Mesenchymal stem cell (in vitro differentiated cells and primary cell): ENCODE data around the gene CBLN1.

ENCODE experiments used
- DNase-seq: peaks from one replicate; pipeline ENCODE4 v3.0.0-alpha.2; 2013
- H2AFZ ChIP-seq: one replicate; pipeline ENCODE4 v1.6.1; 2013; ENCODE audit warnings: low read depth, mild to moderate bottlenecking, control low read depth, inconsistent platforms, low read length, moderate library complexity
- H2AK5ac ChIP-seq: 2 replicates; pipeline ENCODE4 v1.6.1; 2013; ENCODE audit warnings: low read length, moderate library complexity, mild to moderate bottlenecking, inconsistent platforms; ENCODE audit not compliant: severe bottlenecking
- H2BK120ac ChIP-seq: one replicate; pipeline ENCODE4 v1.6.1; 2013; ENCODE audit warnings: low read depth, mild to moderate bottlenecking, inconsistent platforms, low read length, moderate library complexity
- H2BK12ac ChIP-seq, 2 experiments: one replicate each; pipeline ENCODE4 v1.6.1; 2013; ENCODE audit warnings: inconsistent platforms in 2 of 2, low read length in 2 of 2, mild to moderate bottlenecking in 2 of 2, moderate library complexity in 2 of 2, control low read depth in 1 of 2
- H2BK15ac ChIP-seq: one replicate; pipeline ENCODE4 v1.6.1; 2013; ENCODE audit warnings: mild to moderate bottlenecking, low read depth, inconsistent platforms; ENCODE audit not compliant: poor library complexity, severe bottlenecking
- H2BK5ac ChIP-seq: 2 replicates; pipeline ENCODE4 v1.6.1; 2013; ENCODE audit warnings: low read depth, mild to moderate bottlenecking, low read length, control low read depth, inconsistent platforms; ENCODE audit not compliant: poor library complexity, severe bottlenecking
- H3K14ac ChIP-seq, 2 experiments: one replicate each; pipeline ENCODE4 v1.6.1; 2013; ENCODE audit warnings: inconsistent platforms in 2 of 2, low read length in 2 of 2, control low read depth in 1 of 2, mild to moderate bottlenecking in 1 of 2, moderate library complexity in 1 of 2
- H3K18ac ChIP-seq, 2 experiments: one replicate each; pipeline ENCODE4 v1.6.1; 2013; ENCODE audit warnings: inconsistent platforms in 2 of 2, low read length in 2 of 2, control low read depth in 1 of 2, low read depth in 1 of 2, mild to moderate bottlenecking in 1 of 2
- H3K23ac ChIP-seq, 2 experiments: one replicate each; pipeline ENCODE4 v1.6.1; 2013; ENCODE audit warnings: inconsistent platforms in 2 of 2, low read length in 2 of 2, mild to moderate bottlenecking in 2 of 2, moderate library complexity in 2 of 2, control low read depth in 1 of 2
- H3K27ac ChIP-seq: 2 replicates; pipeline ENCODE4 v1.5.1; 2013; ENCODE audit warnings: mild to moderate bottlenecking, moderate library complexity, low read length, control low read depth, inconsistent platforms; ENCODE audit not compliant: poor library complexity, severe bottlenecking
- H3K27me3 ChIP-seq, 2 experiments: 2 replicates each; pipeline versions ENCODE4 v1.6.1 to v1.7.0; 2013; ENCODE audit warnings: low read length in 2 of 2, mild to moderate bottlenecking in 2 of 2, moderate library complexity in 2 of 2, control low read depth in 1 of 2, inconsistent platforms in 1 of 2; ENCODE audit not compliant: control insufficient read depth in 1 of 2, insufficient read depth in 1 of 2
- H3K36me3 ChIP-seq, 2 experiments: 2 replicates each; pipeline versions ENCODE4 v1.6.1 to v1.7.0; 2013; ENCODE audit warnings: low read length in 2 of 2, control low read depth in 1 of 2, inconsistent platforms in 1 of 2, low read depth in 1 of 2, mild to moderate bottlenecking in 1 of 2; ENCODE audit not compliant: insufficient read depth in 2 of 2, control insufficient read depth in 1 of 2
- H3K4ac ChIP-seq, 2 experiments: one replicate each; pipeline ENCODE4 v1.6.1; 2013; ENCODE audit warnings: inconsistent platforms in 2 of 2, low read length in 2 of 2, mild to moderate bottlenecking in 2 of 2, moderate library complexity in 2 of 2, control low read depth in 1 of 2, low read depth in 1 of 2
- H3K4me1 ChIP-seq: 2 replicates; pipeline ENCODE4 v1.6.1; 2013; ENCODE audit warnings: low read depth, low read length, control low read depth; ENCODE audit not compliant: control insufficient read depth, insufficient read depth
- H3K4me2 ChIP-seq: 2 replicates; pipeline ENCODE4 v1.6.1; 2013; ENCODE audit warnings: low read length, mild to moderate bottlenecking, inconsistent platforms; ENCODE audit not compliant: poor library complexity, severe bottlenecking
- H3K4me3 ChIP-seq, 2 experiments: 2 replicates each; pipeline versions ENCODE4 v1.5.1 to v1.7.0; 2013; ENCODE audit warnings: low read length in 2 of 2, mild to moderate bottlenecking in 2 of 2, control low read depth in 1 of 2, low read depth in 1 of 2; ENCODE audit not compliant: insufficient read depth in 1 of 2
- H3K79me1 ChIP-seq: replicated peaks from 2 replicates; pipeline ENCODE4 v1.6.1; 2013; ENCODE audit warnings: mild to moderate bottlenecking, control low read depth, low read length, inconsistent platforms; ENCODE audit not compliant: poor library complexity, severe bottlenecking
- H3K9ac ChIP-seq: 2 replicates; pipeline ENCODE4 v1.7.0; 2013; ENCODE audit warnings: mild to moderate bottlenecking, low read length, moderate library complexity
- H3K9me3 ChIP-seq: 2 replicates; pipeline ENCODE4 v1.7.0; 2013; ENCODE audit warnings: mild to moderate bottlenecking, low read length; ENCODE audit not compliant: control insufficient read depth
- H4K8ac ChIP-seq: one replicate; pipeline ENCODE4 v1.6.1; 2013; ENCODE audit warnings: inconsistent platforms, mild to moderate bottlenecking, low read length, moderate library complexity
- H4K91ac ChIP-seq: one replicate; pipeline ENCODE4 v1.6.1; 2013; ENCODE audit warnings: mild to moderate bottlenecking, low read length, inconsistent platforms
- WGBS: methylation state at CpG from one replicate; pipeline ENCODE4 v1.1.7; 2013; ENCODE audit warnings: mixed read lengths; 5-methylcytosine and 5-hydroxymethylcytosine counted together

Gene CBLN1

DNA sequence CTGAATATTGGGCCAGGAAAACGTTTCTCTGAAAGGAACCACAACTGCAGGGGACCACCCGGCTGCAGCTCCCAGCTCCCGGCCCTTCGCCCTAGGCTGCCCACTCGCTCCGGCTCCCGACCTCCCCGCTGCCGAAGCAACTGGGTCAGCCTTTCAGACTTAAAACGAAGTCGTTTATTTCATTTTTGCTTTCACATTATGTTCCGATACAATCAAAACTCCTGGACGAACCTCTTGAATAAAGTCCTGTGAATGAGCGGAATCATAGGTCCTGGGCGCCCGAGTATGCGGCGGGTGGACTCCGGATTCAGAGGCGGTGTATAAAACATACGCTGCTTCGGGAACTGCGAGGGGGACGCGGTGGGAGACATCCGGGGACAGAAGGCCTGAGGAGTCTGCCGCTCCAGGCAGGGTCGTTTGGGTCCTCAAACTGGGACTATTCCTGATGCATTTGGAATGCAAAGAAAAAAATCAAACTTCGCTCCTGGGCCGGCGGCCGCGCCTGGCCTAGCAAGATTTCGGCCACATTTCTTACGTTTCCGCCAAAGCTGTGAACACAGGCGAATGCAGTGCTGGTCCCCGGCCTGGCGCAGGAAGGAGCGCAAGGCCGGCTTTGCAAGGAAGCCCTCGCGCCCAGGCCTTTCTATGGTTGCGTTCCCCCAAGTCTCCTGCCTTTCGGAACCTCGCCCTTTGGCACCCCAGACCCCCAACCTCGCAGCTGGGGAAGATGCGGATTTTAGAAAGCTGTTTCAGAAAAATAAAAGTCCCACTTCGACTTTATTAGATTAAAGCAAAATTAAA, 3.7 kb downstream of the CBLN1 start:
- H2BK5ac ChIP-seq: no peak overlapping the region
- DNase-seq: no peak

DNA sequence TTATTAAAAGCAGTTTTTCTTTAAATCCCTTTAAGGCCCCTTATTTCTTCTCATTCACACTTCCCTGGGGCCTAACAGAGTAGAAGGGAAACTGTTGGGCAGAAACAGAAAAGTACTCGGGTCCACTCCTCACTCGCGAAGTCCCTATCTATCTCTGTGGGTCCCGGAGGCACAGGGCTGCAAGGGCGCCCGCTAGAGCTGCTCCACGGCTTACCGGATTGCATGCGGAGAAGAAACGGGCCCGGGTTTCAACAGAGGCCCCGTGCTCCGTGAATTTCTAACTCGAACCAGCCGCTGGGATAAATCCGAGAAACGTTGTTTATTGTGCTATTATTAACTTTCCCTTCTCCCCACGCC, 4.3 kb downstream of the CBLN1 start:
- Histone ChIP-seq H3K18ac (no peak overlapping the region), H4K91ac (no peak overlapping the region), H3K27me3 (peaks cover 83 to 85% of the 10 kb centered on the region in 2 experiments), H2BK12ac (no peak overlapping the region), H3K36me3 (no peaks in the 10 kb centered on the region), H3K79me1 (no peaks in the 10 kb centered on the region), H3K9me3 (peaks cover 12% of the 10 kb centered on the region), H3K23ac (no peak overlapping the region), H3K27ac (no peak overlapping the region), H2BK15ac (no peak overlapping the region), H2AK5ac (no peak overlapping the region), H3K4me2 (no peak overlapping the region), H3K4me3 (peak overlapping the region in 1 of 2 experiments; percentile 18), H3K4me1 (peaks cover 15% of the 10 kb centered on the region), H2BK120ac (no peak overlapping the region), H3K14ac (no peak overlapping the region), H3K9ac (no peak overlapping the region), H3K4ac (no peak overlapping the region), H2BK5ac (no peak overlapping the region), H4K8ac (no peak overlapping the region), H2AFZ (no peak overlapping the region)
- 9% methylated on average over 18 of the region's 18 CpGs for WGBS
- no peak for DNase-seq

More for the DNA sequence above, 3.7 kb downstream of the CBLN1 start:
- no peak overlapping the region for H3K27ac ChIP-seq
- H2AFZ ChIP-seq: no peak overlapping the region
- no peak overlapping the region for H3K4me2 ChIP-seq
- no peak overlapping the region for H2BK120ac ChIP-seq
- no peak overlapping the region for H2AK5ac ChIP-seq
- H3K9ac ChIP-seq: no peak overlapping the region
- no peaks in the 10 kb centered on the region for H3K36me3 ChIP-seq
- H3K4me1 ChIP-seq: peaks cover 21% of the 10 kb centered on the region
- H3K14ac ChIP-seq: no peak overlapping the region
- peak overlapping the region in 1 of 2 experiments; percentile 18 for H3K4me3 ChIP-seq
- no peak overlapping the region for H3K23ac ChIP-seq
- 7% methylated on average over 44 of the region's 49 CpGs for WGBS
- peaks cover 6% of the 10 kb centered on the region for H3K9me3 ChIP-seq
- H3K79me1 ChIP-seq: no peaks in the 10 kb centered on the region
- no peak overlapping the region for H3K18ac ChIP-seq
- no peak overlapping the region for H2BK12ac ChIP-seq
- H2BK15ac ChIP-seq: no peak overlapping the region
- no peak overlapping the region for H4K8ac ChIP-seq
- H4K91ac ChIP-seq: no peak overlapping the region
- no peak overlapping the region for H3K4ac ChIP-seq
- peaks cover 86 to 90% of the 10 kb centered on the region in 2 experiments for H3K27me3 ChIP-seq

GRCh38 chr16:49276646-49277385, 4.8 kb downstream of the CBLN1 start:
- Histone ChIP-seq H3K4me1 (peaks cover 10% of the 10 kb centered on the region), H3K79me1 (no peaks in the 10 kb centered on the region), H2BK5ac (no peak overlapping the region), H2BK12ac (no peak overlapping the region), H3K14ac (no peak overlapping the region), H2BK120ac (no peak overlapping the region), H3K9me3 (peaks cover 15% of the 10 kb centered on the region), H2BK15ac (no peak overlapping the region), H3K27me3 (peaks cover 85 to 87% of the 10 kb centered on the region in 2 experiments), H4K91ac (peak overlapping the region; percentile 35), H3K9ac (no peak overlapping the region), H2AK5ac (no peak overlapping the region), H3K4me2 (no peak overlapping the region), H3K36me3 (no peaks in the 10 kb centered on the region), H3K4ac (no peak overlapping the region), H4K8ac (no peak overlapping the region), H3K27ac (no peak overlapping the region), H3K18ac (no peak overlapping the region), H2AFZ (no peak overlapping the region), H3K23ac (no peak overlapping the region), H3K4me3 (no peak overlapping the region)
- 19% methylated on average over 19 of the region's 19 CpGs for WGBS
- DNase-seq: no peak

GRCh38 chr16:49275870-49276269, 5.8 kb downstream of the CBLN1 start:
- no peak overlapping the region for H3K27ac ChIP-seq
- H3K4me3 ChIP-seq: no peak overlapping the region
- no peak overlapping the region for H3K9ac ChIP-seq
- H2BK120ac ChIP-seq: no peak overlapping the region
- no peak overlapping the region for H3K4me2 ChIP-seq
- H3K4me1 ChIP-seq: peaks cover 2% of the 10 kb centered on the region
- no peak overlapping the region for H3K14ac ChIP-seq
- 39% methylated on average over 3 of the region's 5 CpGs for WGBS
- no peak overlapping the region for H2AFZ ChIP-seq
- H3K27me3 ChIP-seq: peaks cover 80 to 83% of the 10 kb centered on the region in 2 experiments
- no peaks in the 10 kb centered on the region for H3K36me3 ChIP-seq
- H4K8ac ChIP-seq: no peak overlapping the region
- DNase-seq: no peak
- no peak overlapping the region for H2AK5ac ChIP-seq
- H3K4ac ChIP-seq: no peak overlapping the region
- H4K91ac ChIP-seq: no peak overlapping the region
- H2BK5ac ChIP-seq: no peak overlapping the region
- H3K79me1 ChIP-seq: no peaks in the 10 kb centered on the region
- no peak overlapping the region for H2BK12ac ChIP-seq
- no peak overlapping the region for H3K18ac ChIP-seq
- no peak overlapping the region for H3K23ac ChIP-seq
- H2BK15ac ChIP-seq: no peak overlapping the region
- peaks cover 15% of the 10 kb centered on the region for H3K9me3 ChIP-seq
